ENCODE measurements around the gene CST3. TPM values are rescaled to one million over a fixed set of nuclear protein-coding genes. Genes with fewer than 3 reads are reported as not detected.
"Not testable (repeated sequence)": the region's sequence is repeated elsewhere in the genome, so short reads cannot be mapped to it uniquely, and the experiment has no call there.

CST3 gene
- total RNA-seq, 1 donor from 2014 or later: 82.7 TPM

- Histone ChIP-seq H3K27me3 (ENCODE audit: control insufficient read depth, insufficient read depth, low read length) (no peaks in the 10 kb centered on the region), H3K36me3 (ENCODE audit: control insufficient read depth, insufficient read depth, low read length) (no peaks in the 10 kb centered on the region), H3K4me3 (ENCODE audit: low read depth, low read length) (no peak overlapping the region)
- no peak for FAIRE-seq
- no peak for DNase-seq (ENCODE audit: low read depth)
- no peak for TF ChIP-seq CTCF (IDR thresholded peaks at IDR 0.05; ENCODE audit: insufficient read depth, low read length, severe bottlenecking)
These were observed 28.9 kb upstream of the CST3 start for GRCh38 chr20:23666698-23667097.

- H3K27me3 ChIP-seq (ENCODE audit: control insufficient read depth, insufficient read depth, low read length): no peaks in the 10 kb centered on the region
- H3K4me3 ChIP-seq (ENCODE audit: low read depth, low read length): no peak overlapping the region
- no peaks in the 10 kb centered on the region for H3K36me3 ChIP-seq (ENCODE audit: control insufficient read depth, insufficient read depth, low read length)
- DNase-seq (ENCODE audit: low read depth): no peak
- no peak for FAIRE-seq
- no peak for TF ChIP-seq CTCF (IDR thresholded peaks at IDR 0.05; ENCODE audit: insufficient read depth, low read length, severe bottlenecking)
These were observed 28.4 kb upstream of the CST3 start for GRCh38 chr20:23666189-23666588.

GRCh38 chr20:23664954-23665353 lies 27.2 kb upstream of the CST3 start:
- no peaks in the 10 kb centered on the region for H3K27me3 ChIP-seq (ENCODE audit: control insufficient read depth, insufficient read depth, low read length)
- no peak for TF ChIP-seq CTCF (IDR thresholded peaks at IDR 0.05; ENCODE audit: insufficient read depth, low read length, severe bottlenecking)

GRCh38 chr20:23664046-23664445 lies 26.3 kb upstream of the CST3 start:
- not testable (repeated sequence) for H3K4me3 ChIP-seq (ENCODE audit: low read depth, low read length); DNase-seq (ENCODE audit: low read depth); H3K36me3 ChIP-seq (ENCODE audit: control insufficient read depth, insufficient read depth, low read length); H3K27me3 ChIP-seq (ENCODE audit: control insufficient read depth, insufficient read depth, low read length)
- FAIRE-seq: peak; percentile 40

More at GRCh38 chr20:23664954-23665353, 27.2 kb upstream of the CST3 start:
- no peaks in the 10 kb centered on the region for H3K36me3 ChIP-seq (ENCODE audit: control insufficient read depth, insufficient read depth, low read length)
- DNase-seq (ENCODE audit: low read depth) (no peak), FAIRE-seq (no peak)
- H3K4me3 ChIP-seq (ENCODE audit: low read depth, low read length): no peak overlapping the region

GRCh38 chr20:23663180-23663579 lies 25.4 kb upstream of the CST3 start:
- no peak for TF ChIP-seq CTCF (IDR thresholded peaks at IDR 0.05; ENCODE audit: insufficient read depth, low read length, severe bottlenecking)
- no peaks in the 10 kb centered on the region for H3K27me3 ChIP-seq (ENCODE audit: control insufficient read depth, insufficient read depth, low read length)
- FAIRE-seq (no peak), DNase-seq (ENCODE audit: low read depth) (no peak)
- no peaks in the 10 kb centered on the region for H3K36me3 ChIP-seq (ENCODE audit: control insufficient read depth, insufficient read depth, low read length)
- no peak overlapping the region for H3K4me3 ChIP-seq (ENCODE audit: low read depth, low read length)

- no peak for FAIRE-seq
- TF ChIP-seq CTCF (IDR thresholded peaks at IDR 0.05; ENCODE audit: insufficient read depth, low read length, severe bottlenecking): no peak
- no peaks in the 10 kb centered on the region for H3K27me3 ChIP-seq (ENCODE audit: control insufficient read depth, insufficient read depth, low read length)
- DNase-seq (ENCODE audit: low read depth): no peak
- H3K36me3 ChIP-seq (ENCODE audit: control insufficient read depth, insufficient read depth, low read length): no peaks in the 10 kb centered on the region
- H3K4me3 ChIP-seq (ENCODE audit: low read depth, low read length): no peak overlapping the region
These were observed 24.6 kb upstream of the CST3 start for GRCh38 chr20:23662276-23662870.
